Fibroblast of skin of abdomen (primary cell): ENCODE data around the gene FURIN.
"Not testable (repeated sequence)": the region's sequence is repeated elsewhere in the genome, so short reads cannot be mapped to it uniquely, and the experiment has no call there.

Experiments
- DNase-seq: peaks from one replicate; pipeline ENCODE4 v3.0.0-alpha.2; 2013

FURIN gene

DNA sequence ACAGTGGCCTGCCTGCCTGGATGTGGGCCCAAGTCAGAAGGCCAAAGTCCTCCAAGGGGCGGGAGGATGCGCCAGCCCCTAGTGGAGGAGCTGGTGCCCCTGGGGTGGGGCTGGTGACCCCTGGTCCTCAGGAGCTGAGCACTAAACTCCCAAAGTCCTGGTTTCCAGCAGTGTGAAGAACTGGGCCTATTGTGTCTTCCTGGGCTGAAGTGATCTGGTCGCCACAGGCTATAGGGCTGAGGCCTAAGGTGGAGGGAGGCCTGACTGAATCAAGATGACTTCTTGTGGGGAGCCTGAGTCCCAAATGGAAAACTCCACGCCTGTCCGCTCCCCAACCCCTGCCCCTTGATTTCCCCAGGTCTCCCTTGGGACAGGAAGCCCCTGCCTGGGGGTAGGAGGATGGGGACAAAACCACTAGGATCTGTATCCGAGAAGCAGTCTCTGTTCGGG, 15.2 kb downstream of the FURIN start:
- DNase-seq: no peak

DNA sequence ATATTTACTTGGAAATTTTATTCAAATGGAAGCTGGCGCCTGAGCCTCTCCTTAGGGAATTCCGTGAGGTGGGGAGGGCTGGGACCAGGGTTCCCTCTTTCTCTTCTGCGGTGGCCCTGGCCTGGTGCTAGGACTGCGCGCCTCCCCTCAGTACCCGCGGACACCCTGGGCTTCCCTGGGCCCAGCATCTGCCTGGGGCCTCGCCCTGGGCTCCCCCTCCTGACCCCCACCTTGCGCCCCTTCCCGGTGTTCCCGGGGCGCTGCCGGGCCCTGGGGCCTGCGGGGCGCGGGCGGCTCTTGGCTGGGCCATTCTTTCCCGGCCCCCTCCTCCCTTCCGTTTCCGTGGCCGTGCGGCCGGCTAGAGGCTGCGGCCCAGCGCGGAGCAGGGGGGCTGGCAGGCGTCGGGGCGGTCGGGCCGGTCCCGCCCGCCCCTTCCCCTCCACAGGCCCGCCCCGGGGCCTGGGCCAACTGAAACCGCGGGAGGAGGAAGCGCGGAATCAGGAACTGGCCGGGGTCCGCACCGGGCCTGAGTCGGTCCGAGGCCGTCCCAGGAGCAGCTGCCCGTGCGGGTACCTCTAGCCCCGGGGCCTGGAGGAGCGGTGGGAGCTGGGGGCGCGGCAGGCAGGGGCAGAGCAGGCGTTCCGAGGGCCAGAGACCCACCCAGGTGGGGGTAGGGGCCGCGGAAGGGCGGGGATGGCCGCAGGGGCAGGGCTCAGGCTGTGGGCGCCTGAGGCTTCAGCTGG, 15.8 kb downstream of the FURIN start, which contains the start of gene FES:
TSS of gene FES (plus strand) at position 529 of the 743 bp plus-strand sequence. CDS start 542 bp downstream, outside the sequence.
- peak; percentile 63 for DNase-seq

DNA sequence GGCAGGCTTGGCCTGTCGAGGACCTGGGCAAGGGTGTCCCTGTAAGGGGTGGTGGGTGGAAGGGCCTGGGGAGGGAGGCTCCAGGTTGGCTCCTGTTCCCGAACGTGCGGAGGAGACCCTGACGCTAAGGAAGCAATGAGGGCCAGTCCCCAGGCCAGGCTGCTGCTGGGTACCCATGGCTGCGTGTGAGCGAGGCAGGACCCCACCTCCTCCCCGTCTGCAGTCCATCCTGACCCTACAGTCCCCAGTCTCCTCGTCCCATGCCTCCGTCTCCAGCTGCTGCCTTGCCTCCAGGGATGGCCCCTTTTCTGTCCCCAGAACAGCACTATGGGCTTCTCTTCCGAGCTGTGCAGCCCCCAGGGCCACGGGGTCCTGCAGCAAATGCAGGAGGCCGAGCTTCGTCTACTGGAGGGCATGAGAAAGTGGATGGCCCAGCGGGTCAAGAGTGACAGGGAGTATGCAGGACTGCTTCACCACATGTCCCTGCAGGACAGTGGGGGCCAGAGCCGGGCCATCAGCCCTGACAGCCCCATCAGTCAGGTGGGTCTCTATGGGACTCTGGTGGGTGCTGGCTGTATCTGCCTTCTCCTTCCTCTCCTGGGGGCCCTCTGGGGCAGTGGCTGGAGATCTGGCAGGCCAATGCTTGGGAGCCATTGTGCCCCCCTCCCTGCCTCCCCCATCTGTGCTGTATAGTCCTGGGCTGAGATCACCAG, 16.5 kb downstream of the FURIN start:
- DNase-seq: no peak

DNA sequence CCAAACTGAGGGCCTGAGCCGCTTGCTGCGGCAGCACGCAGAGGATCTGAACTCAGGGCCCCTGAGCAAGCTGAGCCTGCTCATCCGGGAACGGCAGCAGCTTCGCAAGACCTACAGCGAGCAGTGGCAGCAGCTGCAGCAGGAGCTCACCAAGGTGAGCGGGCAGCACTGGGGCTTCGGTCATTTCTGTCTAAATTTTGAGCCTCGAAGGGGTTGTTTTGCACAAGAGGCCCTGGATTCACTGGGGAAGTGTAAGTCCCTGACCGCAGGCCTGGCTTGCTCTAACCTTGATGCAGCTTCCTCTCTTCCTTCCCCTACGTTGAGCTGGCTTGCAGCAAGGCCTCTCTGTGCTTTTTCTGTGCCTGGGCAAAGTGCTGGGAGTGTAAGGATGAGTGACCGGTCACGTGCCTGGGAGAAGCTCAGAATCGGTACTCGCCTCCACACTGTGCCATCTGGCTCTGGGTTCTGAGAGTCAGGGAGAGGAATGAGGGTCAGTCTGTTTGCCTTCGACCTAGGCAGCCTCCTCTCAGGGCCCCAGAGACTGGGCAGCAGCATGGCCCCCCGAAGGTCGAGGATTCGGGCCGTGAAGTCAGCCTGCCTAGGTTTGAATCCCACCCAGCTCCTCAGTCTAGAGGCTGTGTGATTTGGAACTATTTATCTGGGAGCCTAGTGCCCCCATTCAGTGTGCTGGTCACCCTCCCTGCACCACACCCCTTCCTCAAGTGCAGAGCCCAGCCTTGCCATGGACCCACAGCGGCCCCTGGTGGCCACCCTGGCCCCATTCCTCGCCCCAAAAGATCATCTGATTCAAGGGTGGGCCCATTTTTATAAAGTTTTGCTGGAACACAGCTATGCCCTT, 17.3 kb downstream of the FURIN start:
- DNase-seq: peak; percentile 53

DNA sequence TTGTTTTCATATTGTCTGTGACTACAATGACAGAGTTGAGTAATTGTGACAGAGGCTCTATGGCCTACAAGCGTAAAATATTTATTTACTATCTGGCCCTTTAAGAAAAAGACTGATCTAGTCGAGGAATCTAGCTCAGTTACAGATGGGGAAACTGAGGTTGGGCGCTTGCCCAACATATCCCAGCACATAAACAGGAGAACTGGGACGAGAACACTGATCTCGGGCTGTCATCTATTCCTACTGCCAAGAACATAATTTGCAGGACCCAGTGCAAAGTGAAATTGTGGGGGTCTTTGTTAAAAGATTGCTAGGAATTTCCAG, 17.9 kb downstream of the FURIN start:
- no peak for DNase-seq

DNA sequence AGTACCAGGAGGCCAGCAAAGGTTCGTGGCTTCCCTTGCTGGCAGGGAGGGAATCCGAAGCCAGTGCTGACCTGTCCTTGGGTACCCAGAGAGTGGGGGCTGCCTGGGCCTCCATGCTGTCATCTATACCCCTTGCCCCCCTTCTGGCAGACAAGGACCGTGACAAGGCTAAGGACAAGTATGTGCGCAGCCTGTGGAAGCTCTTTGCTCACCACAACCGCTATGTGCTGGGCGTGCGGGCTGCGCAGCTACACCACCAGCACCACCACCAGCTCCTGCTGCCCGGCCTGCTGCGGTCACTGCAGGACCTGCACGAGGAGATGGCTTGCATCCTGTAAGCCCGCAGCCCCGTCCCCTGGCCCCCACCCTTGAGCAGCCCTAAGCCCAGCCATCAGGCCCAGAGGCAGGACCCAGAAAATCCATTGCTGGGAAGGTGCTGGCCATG, 18.7 kb downstream of the FURIN start:
- DNase-seq: no peak

DNA sequence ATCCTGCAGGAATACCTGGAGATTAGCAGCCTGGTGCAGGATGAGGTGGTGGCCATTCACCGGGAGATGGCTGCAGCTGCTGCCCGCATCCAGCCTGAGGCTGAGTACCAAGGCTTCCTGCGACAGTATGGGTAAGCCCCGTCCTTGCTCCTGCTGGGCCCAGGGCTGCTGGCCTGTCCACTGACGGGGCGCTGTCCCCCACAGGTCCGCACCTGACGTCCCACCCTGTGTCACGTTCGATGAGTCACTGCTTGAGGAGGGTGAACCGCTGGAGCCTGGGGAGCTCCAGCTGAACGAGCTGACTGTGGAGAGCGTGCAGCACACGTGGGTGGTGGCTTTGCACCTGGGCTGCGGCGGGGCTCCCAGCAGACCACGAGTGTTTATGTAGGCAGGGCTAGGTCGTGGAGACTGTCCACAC, 20.9 kb downstream of the FURIN start:
- DNase-seq: no peak

DNA sequence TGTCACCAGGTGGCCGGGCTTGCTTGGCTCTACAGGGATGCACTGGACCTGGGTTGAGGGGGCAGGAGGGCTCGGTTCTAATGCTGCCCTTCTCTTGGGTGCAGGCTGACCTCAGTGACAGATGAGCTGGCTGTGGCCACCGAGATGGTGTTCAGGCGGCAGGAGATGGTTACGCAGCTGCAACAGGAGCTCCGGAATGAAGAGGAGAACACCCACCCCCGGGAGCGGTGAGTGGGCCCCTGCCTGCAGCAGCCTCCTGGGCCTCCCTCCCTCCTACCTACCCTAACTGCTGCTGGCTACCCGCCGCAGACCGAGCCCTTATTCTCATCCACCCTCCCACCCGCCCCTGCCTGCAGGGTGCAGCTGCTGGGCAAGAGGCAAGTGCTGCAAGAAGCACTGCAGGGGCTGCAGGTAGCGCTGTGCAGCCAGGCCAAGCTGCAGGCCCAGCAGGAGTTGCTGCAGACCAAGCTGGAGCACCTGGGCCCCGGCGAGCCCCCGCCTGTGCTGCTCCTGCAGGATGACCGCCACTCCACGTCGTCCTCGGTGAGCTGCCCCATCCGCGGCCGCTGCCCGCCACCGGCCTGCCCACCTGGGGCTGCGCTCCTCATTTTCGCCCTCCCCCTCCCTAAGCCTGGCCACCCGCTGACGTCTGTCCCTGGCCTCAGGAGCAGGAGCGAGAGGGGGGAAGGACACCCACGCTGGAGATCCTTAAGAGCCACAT, 21.5 kb downstream of the FURIN start:
- no peak for DNase-seq

DNA sequence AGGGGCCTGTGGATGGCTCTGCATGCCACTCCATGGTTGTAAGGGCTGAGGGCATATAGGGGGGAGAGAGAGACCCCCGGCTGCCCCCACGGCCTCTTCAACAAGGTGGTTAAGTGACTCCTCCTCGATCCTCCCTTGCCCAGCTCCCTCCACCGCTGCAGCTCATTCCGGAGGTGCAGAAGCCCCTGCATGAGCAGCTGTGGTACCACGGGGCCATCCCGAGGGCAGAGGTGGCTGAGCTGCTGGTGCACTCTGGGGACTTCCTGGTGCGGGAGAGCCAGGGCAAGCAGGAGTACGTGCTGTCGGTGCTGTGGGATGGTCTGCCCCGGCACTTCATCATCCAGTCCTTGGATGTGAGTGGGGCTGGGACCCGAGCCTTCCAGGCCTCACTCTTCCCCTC, 22.5 kb downstream of the FURIN start:
- DNase-seq: no peak

DNA sequence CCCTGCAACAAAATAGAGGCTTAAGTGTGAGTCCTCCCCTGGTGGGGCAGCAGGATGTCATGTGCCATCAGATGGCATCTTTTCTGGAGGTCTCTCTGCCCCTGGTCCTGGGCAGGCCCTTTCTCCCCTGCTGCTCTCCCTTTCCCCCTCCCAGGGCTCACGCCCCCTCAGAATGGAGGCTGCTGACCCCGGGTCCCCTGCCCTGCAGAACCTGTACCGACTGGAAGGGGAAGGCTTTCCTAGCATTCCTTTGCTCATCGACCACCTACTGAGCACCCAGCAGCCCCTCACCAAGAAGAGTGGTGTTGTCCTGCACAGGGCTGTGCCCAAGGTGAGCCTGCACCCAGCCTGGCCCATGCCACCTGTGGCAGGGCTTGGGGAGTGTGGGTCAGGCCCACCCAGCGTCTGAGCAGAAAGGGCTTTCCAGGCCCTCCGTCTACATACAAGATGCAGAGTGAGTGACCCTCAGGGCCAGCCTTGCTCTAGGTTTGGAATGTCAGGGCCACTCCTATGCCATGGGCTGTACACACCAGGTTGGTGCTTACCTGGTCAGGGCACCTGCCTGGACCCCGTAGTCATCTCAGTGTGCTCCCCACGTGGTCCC, 23.1 kb downstream of the FURIN start:
- DNase-seq: no peak

DNA sequence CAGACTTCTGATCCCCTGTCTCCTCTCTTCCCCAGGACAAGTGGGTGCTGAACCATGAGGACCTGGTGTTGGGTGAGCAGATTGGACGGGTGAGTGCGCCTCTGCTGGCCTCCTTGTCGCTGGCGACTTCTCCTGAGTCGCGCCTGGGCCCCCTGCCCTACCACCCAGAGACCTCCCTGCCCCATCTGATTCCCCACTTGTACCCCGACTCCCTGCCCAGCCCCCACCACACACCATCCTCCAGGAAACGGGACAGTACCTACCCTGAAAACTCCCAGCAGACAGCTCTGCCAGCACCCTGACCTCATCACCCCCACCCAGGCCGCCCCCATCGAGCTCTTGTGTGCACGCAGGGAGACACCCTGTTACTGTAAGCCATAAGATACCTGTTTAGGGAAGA, 23.6 kb downstream of the FURIN start:
- no peak for DNase-seq

DNA sequence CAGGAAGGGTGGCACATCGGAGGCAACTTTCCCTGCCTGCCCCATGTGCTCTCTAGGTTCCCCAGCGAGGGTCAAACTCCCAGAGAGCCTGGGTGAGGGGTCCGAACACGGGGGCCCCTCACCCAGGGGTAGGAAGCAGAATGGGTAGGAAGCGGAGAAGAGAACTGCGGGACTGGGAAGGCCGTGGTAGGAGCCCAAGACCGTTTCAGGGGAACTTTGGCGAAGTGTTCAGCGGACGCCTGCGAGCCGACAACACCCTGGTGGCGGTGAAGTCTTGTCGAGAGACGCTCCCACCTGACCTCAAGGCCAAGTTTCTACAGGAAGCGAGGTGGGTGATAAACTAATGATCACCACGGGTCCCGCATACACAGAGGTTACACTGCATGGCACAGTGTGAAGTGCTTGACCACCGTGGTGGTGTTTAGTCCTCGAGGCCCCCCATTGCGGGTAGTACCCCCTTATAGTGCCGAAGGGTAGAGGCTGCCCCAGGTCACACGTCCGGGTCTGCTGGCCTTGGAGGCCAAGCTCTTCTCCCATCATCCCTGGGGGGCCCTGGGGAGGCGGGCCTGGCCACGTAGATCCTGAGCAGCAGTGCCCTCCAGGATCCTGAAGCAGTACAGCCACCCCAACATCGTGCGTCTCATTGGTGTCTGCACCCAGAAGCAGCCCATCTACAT, 24.2 kb downstream of the FURIN start:
- no peak for DNase-seq

DNA sequence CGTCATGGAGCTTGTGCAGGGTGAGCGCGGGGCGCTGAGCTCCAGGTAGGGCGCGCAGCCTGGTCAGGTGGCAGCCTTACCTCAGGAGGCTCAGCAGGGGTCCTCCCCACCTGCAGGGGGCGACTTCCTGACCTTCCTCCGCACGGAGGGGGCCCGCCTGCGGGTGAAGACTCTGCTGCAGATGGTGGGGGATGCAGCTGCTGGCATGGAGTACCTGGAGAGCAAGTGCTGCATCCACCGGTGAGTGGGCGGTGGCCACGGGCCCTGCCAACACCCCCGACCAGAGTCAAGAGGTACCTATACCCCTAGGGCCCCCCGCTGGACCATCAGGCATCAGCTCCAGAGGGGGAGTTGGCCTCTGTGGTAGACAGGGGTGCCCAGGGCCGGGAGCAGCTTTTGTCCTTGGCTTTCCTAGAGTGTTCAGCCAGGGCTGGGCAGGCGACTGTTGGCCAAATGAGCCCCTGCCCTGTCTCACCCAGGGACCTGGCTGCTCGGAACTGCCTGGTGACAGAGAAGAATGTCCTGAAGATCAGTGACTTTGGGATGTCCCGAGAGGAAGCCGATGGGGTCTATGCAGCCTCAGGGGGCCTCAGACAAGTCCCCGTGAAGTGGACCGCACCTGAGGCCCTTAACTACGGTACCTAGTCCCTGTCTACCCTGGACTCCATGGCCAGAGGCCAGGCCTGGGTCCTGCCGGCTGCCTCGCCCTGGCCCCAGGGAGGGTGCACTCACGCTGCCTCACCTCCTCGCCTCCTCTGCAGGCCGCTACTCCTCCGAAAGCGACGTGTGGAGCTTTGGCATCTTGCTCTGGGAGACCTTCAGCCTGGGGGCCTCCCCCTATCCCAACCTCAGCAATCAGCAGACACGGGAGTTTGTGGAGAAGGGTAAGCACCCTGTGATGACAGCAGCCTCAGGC, 25.0 kb downstream of the FURIN start:
- no peak for DNase-seq

DNA sequence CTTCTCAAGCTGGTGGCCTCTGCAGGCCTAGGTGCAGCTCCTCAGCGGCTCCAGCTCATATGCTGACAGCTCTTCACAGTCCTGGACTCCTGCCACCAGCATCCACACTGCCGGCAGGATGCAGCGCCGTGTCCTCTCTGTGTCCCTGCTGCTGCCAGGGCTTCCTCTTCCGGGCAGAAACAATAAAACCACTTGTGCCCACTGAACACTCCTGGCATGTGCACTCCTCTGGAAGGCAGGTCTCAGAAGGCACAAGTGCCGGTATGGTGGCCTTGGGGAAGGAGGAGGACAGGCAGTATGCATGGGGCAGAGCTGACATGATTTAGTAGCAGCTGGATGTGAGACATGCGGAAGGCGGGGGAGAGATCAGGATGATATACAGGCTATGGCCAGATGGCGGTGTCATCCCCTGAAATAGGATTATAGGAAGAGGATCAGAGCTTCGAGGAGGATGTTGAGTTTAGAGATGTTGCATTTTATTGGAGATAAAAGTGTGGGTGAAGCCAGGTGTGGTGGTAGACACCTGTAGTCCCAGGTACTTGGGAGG, 27.3 kb downstream of the FURIN start:
- peak; percentile 59 for DNase-seq

DNA sequence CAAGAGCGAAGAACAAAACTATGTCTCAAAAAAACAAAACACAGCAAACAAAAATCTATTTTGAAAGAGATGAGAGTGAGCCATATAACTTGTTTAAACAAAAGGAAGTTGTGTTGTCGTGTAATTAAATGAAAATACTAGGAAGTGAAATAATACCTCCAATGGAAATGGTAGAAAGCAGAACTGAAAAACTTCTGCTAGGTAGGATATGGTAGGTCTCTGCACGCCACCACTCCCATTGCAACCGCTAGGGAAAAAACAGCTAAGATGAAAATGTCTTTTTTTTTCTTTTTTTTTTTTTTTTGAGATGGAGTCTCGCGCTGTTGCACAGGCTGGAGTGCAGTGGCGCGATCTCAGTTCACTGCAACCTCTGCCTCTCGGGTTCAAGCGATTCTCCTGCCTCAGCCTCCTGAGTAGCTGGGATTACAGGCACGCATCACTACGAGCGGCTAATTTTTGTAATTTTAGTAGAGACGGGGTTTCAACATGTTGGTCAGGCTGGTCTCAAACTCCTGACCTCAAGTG, 28.8 kb downstream of the FURIN start:
- not testable (repeated sequence) for DNase-seq

DNA sequence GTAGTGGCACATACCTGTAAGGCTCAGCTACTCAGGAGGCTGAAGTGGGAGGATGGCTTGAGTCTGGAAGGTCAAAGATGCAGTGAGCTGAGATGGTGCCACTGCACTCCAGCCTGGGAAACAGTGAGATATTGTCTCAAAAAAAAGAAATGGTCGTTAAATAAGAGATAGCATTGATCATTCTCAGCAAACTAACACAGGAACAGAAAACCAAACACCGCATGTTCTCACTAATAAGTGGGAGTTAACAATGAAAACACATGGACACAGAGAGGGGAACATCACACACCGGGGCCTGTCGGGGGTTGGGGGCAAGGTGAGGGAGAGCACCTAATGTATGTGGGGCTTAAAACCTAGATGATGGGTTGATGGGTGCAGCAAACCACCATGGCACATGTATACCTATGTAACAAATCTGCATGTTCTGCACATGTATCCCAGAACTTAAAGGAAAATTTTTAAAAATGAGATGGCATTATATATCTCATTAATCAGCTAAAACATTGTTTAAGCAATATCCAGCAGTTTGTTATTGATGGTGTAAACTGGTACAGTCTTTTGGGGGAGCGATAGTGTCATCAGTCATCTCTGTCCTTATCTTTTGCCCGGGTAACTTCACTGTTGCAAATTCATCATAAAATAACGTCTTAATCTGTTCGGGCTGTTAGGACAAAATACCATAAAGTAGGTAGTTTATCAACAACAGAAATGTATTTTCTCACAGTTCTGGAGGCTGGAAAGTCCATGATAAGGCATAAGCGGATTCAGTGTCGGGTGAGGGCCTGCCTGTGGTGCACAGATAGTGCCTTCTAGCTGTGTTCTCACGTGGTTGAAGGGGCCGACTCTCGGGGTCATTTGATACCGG, 33.0 kb downstream of the FURIN start:
- DNase-seq: no peak

DNA sequence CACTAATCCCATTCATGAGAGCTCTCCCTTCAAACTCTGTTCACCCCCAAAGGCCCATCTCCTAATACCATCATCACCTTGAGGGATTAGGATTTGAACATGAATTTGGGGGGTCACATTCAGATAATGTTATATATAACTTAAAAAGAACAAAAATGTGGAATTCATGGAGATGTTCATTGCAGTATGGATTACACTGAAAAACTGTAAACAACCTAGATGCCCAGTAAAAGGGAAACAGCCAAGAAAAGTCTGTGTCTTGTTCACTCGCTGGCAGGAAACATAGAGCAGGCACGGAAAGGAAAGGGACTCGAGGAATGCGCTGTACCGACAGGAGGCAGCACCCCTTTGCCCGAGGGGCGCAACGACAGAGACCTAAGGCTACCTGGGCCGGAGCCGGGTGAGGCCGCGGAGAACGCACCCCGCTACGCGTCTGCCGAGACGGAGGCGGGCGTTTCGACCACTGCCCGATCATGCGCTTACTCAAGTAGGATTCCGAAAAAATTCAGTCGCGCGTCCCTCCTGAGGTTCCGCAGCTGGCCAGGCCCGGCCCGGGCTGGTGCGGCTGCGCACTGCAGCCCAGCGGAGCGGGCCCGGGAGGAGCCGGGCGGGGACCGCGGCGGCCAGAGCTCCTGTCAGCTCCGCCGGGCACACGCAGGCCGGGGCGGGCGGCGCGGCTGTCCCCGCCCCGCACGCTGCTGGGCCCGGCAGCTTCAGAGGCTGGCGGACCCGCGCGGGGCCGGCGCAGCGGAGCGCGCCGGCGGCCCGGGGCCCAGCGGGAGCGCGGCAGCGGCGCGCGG, 33.9 kb downstream of the FURIN start:
- peak; percentile 76 for DNase-seq
